GM19035 (cell line): ENCODE data around the gene SNED1.
A peak's percentile ranks its signal among the peaks of the same experiment; 100 is the strongest.

Experiments
- ATAC-seq: cut with Tn5 transposase; IDR thresholded peaks from one replicate; pipeline ENCODE4 v1.9.1; 2021; ENCODE audit not compliant: unreplicated experiment

The SNED1 gene

GRCh38 chr2:240997856-240998705 is at the start of gene SNED1:
SNED1 (plus strand) TSS chr2:240998618; CDS start chr2:240998838, 220 bp downstream.
- peak; percentile 64 for ATAC-seq

GRCh38 chr2:240948905-240949790 is 49.3 kb upstream of the SNED1 start:
- ATAC-seq: no peak

GRCh38 chr2:240949791-240950705 is 48.4 kb upstream of the SNED1 start:
- no peak for ATAC-seq

- no peak for ATAC-seq
These were observed 47.3 kb upstream of the SNED1 start for GRCh38 chr2:240951045-240951594.

- ATAC-seq: no peak
These were observed 45.7 kb upstream of the SNED1 start for GRCh38 chr2:240952496-240953246.

GRCh38 chr2:240953426-240954410 is 44.7 kb upstream of the SNED1 start:
- no peak for ATAC-seq

- no peak for ATAC-seq
These were observed 43.7 kb upstream of the SNED1 start for GRCh38 chr2:240954436-240955305.

- no peak for ATAC-seq
These were observed 42.9 kb upstream of the SNED1 start for GRCh38 chr2:240955306-240956170.

- ATAC-seq: no peak
These were observed 42.1 kb upstream of the SNED1 start for GRCh38 chr2:240956171-240956934.

GRCh38 chr2:240956935-240957655 is 41.3 kb upstream of the SNED1 start:
- ATAC-seq: no peak

GRCh38 chr2:240957656-240958365 is 40.6 kb upstream of the SNED1 start:
- no peak for ATAC-seq

- ATAC-seq: no peak
These were observed 39.8 kb upstream of the SNED1 start for GRCh38 chr2:240958366-240959213.

- no peak for ATAC-seq
These were observed 39.0 kb upstream of the SNED1 start for GRCh38 chr2:240959214-240959940.
